IPS-20b (cell line): ENCODE measurements around the gene CYFIP2.

Experiments
- H3K27ac ChIP-seq: one replicate; pipeline ENCODE4 v1.5.1; 2013; ENCODE audit warnings: low read length
- H3K27me3 ChIP-seq: 2 replicates; pipeline ENCODE4 v1.6.1; 2013; ENCODE audit warnings: mild to moderate bottlenecking, low read length, inconsistent platforms; ENCODE audit not compliant: insufficient read depth
- H3K36me3 ChIP-seq: 2 replicates; pipeline ENCODE4 v1.6.1; 2013; ENCODE audit warnings: low read depth, mild to moderate bottlenecking, inconsistent platforms, low read length, moderate library complexity; ENCODE audit not compliant: insufficient read depth
- H3K4me1 ChIP-seq: 2 replicates; pipeline ENCODE4 v1.6.1; 2013; ENCODE audit warnings: mild to moderate bottlenecking, control low read depth, inconsistent platforms, low read length, moderate library complexity; ENCODE audit not compliant: insufficient read depth
- H3K4me3 ChIP-seq: 2 replicates; pipeline ENCODE4 v1.5.1; 2013; ENCODE audit warnings: mild to moderate bottlenecking, low read length, inconsistent platforms
- H3K9ac ChIP-seq: 2 replicates; pipeline ENCODE4 v1.6.1; 2013; ENCODE audit warnings: low read depth, mild to moderate bottlenecking, inconsistent platforms, low read length, moderate library complexity
- H3K9me3 ChIP-seq: 2 replicates; pipeline ENCODE4 v1.6.1; 2013; ENCODE audit warnings: mild to moderate bottlenecking, low read depth, low read length, inconsistent platforms; ENCODE audit not compliant: insufficient read depth

Gene CYFIP2

GRCh38 chr5:157279605-157280239 is 13.8 kb downstream of the CYFIP2 start:
- no peak overlapping the region for H3K4me3 ChIP-seq
- no peaks in the 10 kb centered on the region for H3K9me3 ChIP-seq
- no peaks in the 10 kb centered on the region for H3K4me1 ChIP-seq
- H3K27me3 ChIP-seq: no peaks in the 10 kb centered on the region
- no peak overlapping the region for H3K9ac ChIP-seq
- no peak overlapping the region for H3K27ac ChIP-seq
- no peaks in the 10 kb centered on the region for H3K36me3 ChIP-seq

GRCh38 chr5:157280927-157281326 is 15.0 kb downstream of the CYFIP2 start:
- no peak overlapping the region for H3K9ac ChIP-seq
- no peak overlapping the region for H3K4me3 ChIP-seq
- H3K9me3 ChIP-seq: no peaks in the 10 kb centered on the region
- no peaks in the 10 kb centered on the region for H3K36me3 ChIP-seq
- no peaks in the 10 kb centered on the region for H3K4me1 ChIP-seq
- H3K27ac ChIP-seq: no peak overlapping the region
- H3K27me3 ChIP-seq: no peaks in the 10 kb centered on the region

GRCh38 chr5:157282150-157282549 is 16.2 kb downstream of the CYFIP2 start:
- no peaks in the 10 kb centered on the region for H3K9me3 ChIP-seq
- no peaks in the 10 kb centered on the region for H3K27me3 ChIP-seq
- no peak overlapping the region for H3K9ac ChIP-seq
- H3K4me3 ChIP-seq: no peak overlapping the region
- no peaks in the 10 kb centered on the region for H3K4me1 ChIP-seq
- no peak overlapping the region for H3K27ac ChIP-seq
- H3K36me3 ChIP-seq: peaks cover 7% of the 10 kb centered on the region

- H3K4me1 ChIP-seq: no peaks in the 10 kb centered on the region
- H3K27ac ChIP-seq: no peak overlapping the region
- H3K36me3 ChIP-seq: peaks cover 20% of the 10 kb centered on the region
- H3K4me3 ChIP-seq: no peak overlapping the region
- no peaks in the 10 kb centered on the region for H3K9me3 ChIP-seq
- no peaks in the 10 kb centered on the region for H3K27me3 ChIP-seq
- 0 out of 2 replicates have a peak overlapping the region, but pooled peaks have one; percentile 14 for H3K9ac ChIP-seq
Observed at GRCh38 chr5:157283434-157283833, 17.5 kb downstream of the CYFIP2 start.

GRCh38 chr5:157284458-157285212 is 18.7 kb downstream of the CYFIP2 start:
- H3K9me3 ChIP-seq: no peaks in the 10 kb centered on the region
- H3K9ac ChIP-seq: no peak overlapping the region
- H3K36me3 ChIP-seq: peaks cover 23% of the 10 kb centered on the region
- no peak overlapping the region for H3K4me3 ChIP-seq
- no peaks in the 10 kb centered on the region for H3K27me3 ChIP-seq
- no peak overlapping the region for H3K27ac ChIP-seq
- no peaks in the 10 kb centered on the region for H3K4me1 ChIP-seq

GRCh38 chr5:157285310-157286035 is 19.6 kb downstream of the CYFIP2 start:
- Histone ChIP-seq H3K27me3 (no peaks in the 10 kb centered on the region), H3K4me1 (no peaks in the 10 kb centered on the region), H3K9me3 (no peaks in the 10 kb centered on the region), H3K4me3 (no peak overlapping the region), H3K27ac (no peak overlapping the region), H3K36me3 (peaks cover 23% of the 10 kb centered on the region), H3K9ac (no peak overlapping the region)

GRCh38 chr5:157286761-157287211 is 20.9 kb downstream of the CYFIP2 start:
- Histone ChIP-seq H3K27me3 (no peaks in the 10 kb centered on the region), H3K36me3 (peaks cover 30% of the 10 kb centered on the region), H3K9me3 (no peaks in the 10 kb centered on the region), H3K27ac (no peak overlapping the region), H3K9ac (no peak overlapping the region), H3K4me1 (no peaks in the 10 kb centered on the region), H3K4me3 (no peak overlapping the region)

GRCh38 chr5:157288405-157289163 is 22.7 kb downstream of the CYFIP2 start:
- Histone ChIP-seq H3K9ac (no peak overlapping the region), H3K4me1 (no peaks in the 10 kb centered on the region), H3K9me3 (no peaks in the 10 kb centered on the region), H3K27ac (no peak overlapping the region), H3K27me3 (no peaks in the 10 kb centered on the region), H3K4me3 (no peak overlapping the region), H3K36me3 (peaks cover 30% of the 10 kb centered on the region)

- H3K4me3 ChIP-seq: no peak overlapping the region
- H3K27me3 ChIP-seq: no peaks in the 10 kb centered on the region
- H3K9me3 ChIP-seq: no peaks in the 10 kb centered on the region
- H3K9ac ChIP-seq: no peak overlapping the region
- no peaks in the 10 kb centered on the region for H3K4me1 ChIP-seq
- H3K36me3 ChIP-seq: peaks cover 30% of the 10 kb centered on the region
- no peak overlapping the region for H3K27ac ChIP-seq
Observed at GRCh38 chr5:157289164-157289819, 23.4 kb downstream of the CYFIP2 start.

GRCh38 chr5:157290156-157290980 is 24.4 kb downstream of the CYFIP2 start:
- Histone ChIP-seq H3K9me3 (no peaks in the 10 kb centered on the region), H3K27me3 (no peaks in the 10 kb centered on the region), H3K36me3 (peaks cover 33% of the 10 kb centered on the region), H3K4me1 (no peaks in the 10 kb centered on the region), H3K9ac (no peak overlapping the region), H3K4me3 (no peak overlapping the region), H3K27ac (no peak overlapping the region)
